HG03025 (cell line): ENCODE measurements around the gene CASD1.
A peak's percentile ranks its signal among the peaks of the same experiment; 100 is the strongest.

ENCODE experiments used
- ATAC-seq: cut with Tn5 transposase; IDR thresholded peaks from one replicate; pipeline ENCODE4 v1.9.1; 2021; ENCODE audit warnings: mild to moderate bottlenecking, moderate library complexity; ENCODE audit not compliant: unreplicated experiment, low FRiP score

CASD1 gene

GRCh38 chr7:94509264-94509886 lies at the start of gene CASD1:
CASD1 (plus strand) TSS chr7:94509809; CDS start chr7:94510085, 276 bp downstream.
- ATAC-seq: peak; percentile 71

GRCh38 chr7:94466516-94466915 lies 43.1 kb upstream of the CASD1 start:
- ATAC-seq: no peak

GRCh38 chr7:94471604-94472003 lies 38.0 kb upstream of the CASD1 start:
- ATAC-seq: no peak

- no peak for ATAC-seq
These were observed 37.0 kb upstream of the CASD1 start for GRCh38 chr7:94472608-94473007.

- ATAC-seq: no peak
These were observed 33.3 kb upstream of the CASD1 start for GRCh38 chr7:94476251-94476840.

GRCh38 chr7:94477878-94478277 lies 31.7 kb upstream of the CASD1 start:
- ATAC-seq: no peak

- ATAC-seq: no peak
These were observed 30.9 kb upstream of the CASD1 start for GRCh38 chr7:94478648-94479214.

- no peak for ATAC-seq
These were observed 28.3 kb upstream of the CASD1 start for GRCh38 chr7:94481279-94481678.

- no peak for ATAC-seq
These were observed 26.8 kb upstream of the CASD1 start for GRCh38 chr7:94482796-94483195.

- no peak for ATAC-seq
These were observed 25.8 kb upstream of the CASD1 start for GRCh38 chr7:94483843-94484242.

GRCh38 chr7:94486216-94486615 lies 23.4 kb upstream of the CASD1 start:
- no peak for ATAC-seq

GRCh38 chr7:94491410-94491809 lies 18.2 kb upstream of the CASD1 start:
- ATAC-seq: no peak

- ATAC-seq: peak; percentile 98
These were observed 17.0 kb upstream of the CASD1 start for GRCh38 chr7:94492601-94493000.

GRCh38 chr7:94497874-94498670 lies 11.5 kb upstream of the CASD1 start:
- no peak for ATAC-seq

GRCh38 chr7:94498918-94499317 lies 10.7 kb upstream of the CASD1 start:
- ATAC-seq: no peak

- no peak for ATAC-seq
These were observed 2.1 kb upstream of the CASD1 start for GRCh38 chr7:94507462-94507861.

GRCh38 chr7:94507962-94508361 lies 1.6 kb upstream of the CASD1 start:
- ATAC-seq: no peak

GRCh38 chr7:94509887-94510581 lies 425 bp downstream of the CASD1 start:
- peak; percentile 83 for ATAC-seq

GRCh38 chr7:94510582-94511496 lies 1.2 kb downstream of the CASD1 start:
- peak; percentile 20 for ATAC-seq

- ATAC-seq: no peak
These were observed 2.1 kb downstream of the CASD1 start for GRCh38 chr7:94511718-94512117.
